HFF-Myc (cell line): ENCODE data around the gene CELF2.

Source experiments
- DNase-seq: peaks from one replicate; pipeline ENCODE4 v3.0.0-alpha.2; 2011; ENCODE audit warnings: low read depth; ENCODE audit errors: extremely low read depth
- H3K4me3 ChIP-seq: replicated peaks from 2 replicates; pipeline ENCODE4 v1.5.1; 2011; ENCODE audit warnings: low read depth, mild to moderate bottlenecking, control low read depth, low read length
- TF ChIP-seq, protein P1 (sequence below): IDR thresholded peaks from 2 replicates; pipeline ENCODE4 v1.5.1; 2012; ENCODE audit warnings: mild to moderate bottlenecking, low read depth, low read length, control low read depth; ENCODE audit errors: missing control alignments

CELF2 gene

DNA sequence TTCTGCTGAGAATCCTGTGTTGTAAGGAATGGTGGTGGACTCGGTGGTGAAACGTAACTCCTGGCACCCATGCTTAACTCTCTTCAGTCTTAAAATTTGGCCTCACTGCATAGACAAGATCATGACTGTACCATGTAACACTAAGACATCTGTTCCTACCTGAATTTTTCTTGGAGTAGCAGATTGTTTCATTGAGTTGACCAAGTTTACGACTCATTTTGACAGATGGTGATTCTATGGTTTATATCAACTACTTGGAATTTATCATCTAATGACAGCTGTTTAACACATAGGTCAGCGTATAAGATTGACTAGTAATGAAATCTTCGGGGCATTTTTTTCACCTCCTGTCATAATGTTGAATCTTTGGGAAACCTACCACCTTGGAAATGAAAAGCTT is 184.2 kb downstream of the CELF2 start:
- no peak for DNase-seq
- TF ChIP-seq, protein P1, sequence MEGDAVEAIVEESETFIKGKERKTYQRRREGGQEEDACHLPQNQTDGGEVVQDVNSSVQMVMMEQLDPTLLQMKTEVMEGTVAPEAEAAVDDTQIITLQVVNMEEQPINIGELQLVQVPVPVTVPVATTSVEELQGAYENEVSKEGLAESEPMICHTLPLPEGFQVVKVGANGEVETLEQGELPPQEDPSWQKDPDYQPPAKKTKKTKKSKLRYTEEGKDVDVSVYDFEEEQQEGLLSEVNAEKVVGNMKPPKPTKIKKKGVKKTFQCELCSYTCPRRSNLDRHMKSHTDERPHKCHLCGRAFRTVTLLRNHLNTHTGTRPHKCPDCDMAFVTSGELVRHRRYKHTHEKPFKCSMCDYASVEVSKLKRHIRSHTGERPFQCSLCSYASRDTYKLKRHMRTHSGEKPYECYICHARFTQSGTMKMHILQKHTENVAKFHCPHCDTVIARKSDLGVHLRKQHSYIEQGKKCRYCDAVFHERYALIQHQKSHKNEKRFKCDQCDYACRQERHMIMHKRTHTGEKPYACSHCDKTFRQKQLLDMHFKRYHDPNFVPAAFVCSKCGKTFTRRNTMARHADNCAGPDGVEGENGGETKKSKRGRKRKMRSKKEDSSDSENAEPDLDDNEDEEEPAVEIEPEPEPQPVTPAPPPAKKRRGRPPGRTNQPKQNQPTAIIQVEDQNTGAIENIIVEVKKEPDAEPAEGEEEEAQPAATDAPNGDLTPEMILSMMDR, result no peak
- no peak overlapping the region for H3K4me3 ChIP-seq

- no peak overlapping the region for H3K4me3 ChIP-seq
- TF ChIP-seq, protein P1, result no peak
- DNase-seq, result no peak
Observed at GRCh38 chr10:11204351-11204942, 186.8 kb downstream of the CELF2 start.

- H3K4me3 ChIP-seq, result no peak overlapping the region
- TF ChIP-seq, protein P1, result no peak
- no peak for DNase-seq
Observed at GRCh38 chr10:11205030-11205772, 187.5 kb downstream of the CELF2 start.

DNA sequence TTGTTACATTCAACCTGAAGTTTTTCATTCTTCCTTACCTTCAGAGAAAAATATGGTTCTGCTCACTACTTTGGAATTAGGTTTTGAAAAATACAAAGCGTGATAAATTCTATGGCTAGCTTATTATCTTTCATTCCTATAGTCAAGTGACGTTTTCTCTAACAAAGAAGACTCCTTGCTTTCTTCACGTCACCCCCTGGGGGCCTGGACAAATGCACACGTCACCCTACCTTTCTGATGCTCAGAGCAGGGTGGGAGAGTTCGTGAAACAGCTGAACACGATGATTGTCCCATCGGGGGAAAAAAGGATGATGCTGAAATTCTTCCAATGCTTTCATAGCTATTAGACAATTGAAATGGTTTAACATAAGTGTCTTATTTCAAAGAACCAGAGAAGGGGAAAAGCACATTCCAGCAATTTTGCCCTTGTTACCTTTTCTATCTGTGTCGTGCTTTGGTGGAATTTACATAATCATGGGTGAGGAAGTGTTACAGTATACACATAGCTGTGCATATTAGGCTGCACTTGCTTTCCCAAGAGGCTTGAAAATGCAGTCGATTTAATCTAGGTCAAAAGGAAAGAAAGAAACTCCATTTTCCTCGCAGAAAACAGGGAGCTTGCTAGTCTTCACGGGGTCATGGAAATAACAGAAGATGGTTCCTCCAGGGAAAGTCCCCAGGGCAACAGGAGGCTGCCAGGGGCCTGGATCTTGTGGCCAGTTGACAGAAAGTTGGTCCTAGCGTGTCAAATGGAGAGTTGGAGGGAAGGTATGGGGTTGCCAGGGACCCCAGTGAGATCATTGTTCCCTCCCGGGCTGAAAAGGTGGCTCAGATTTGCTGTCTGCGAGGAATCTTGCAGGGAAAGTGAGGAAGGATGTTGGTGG is 189.2 kb downstream of the CELF2 start:
- H3K4me3 ChIP-seq, result no peak overlapping the region
- TF ChIP-seq, protein P1, result no peak
- no peak for DNase-seq

GRCh38 chr10:11207560-11207844 is 189.8 kb downstream of the CELF2 start:
- no peak for DNase-seq
- TF ChIP-seq, protein P1, result no peak
- no peak overlapping the region for H3K4me3 ChIP-seq

DNA sequence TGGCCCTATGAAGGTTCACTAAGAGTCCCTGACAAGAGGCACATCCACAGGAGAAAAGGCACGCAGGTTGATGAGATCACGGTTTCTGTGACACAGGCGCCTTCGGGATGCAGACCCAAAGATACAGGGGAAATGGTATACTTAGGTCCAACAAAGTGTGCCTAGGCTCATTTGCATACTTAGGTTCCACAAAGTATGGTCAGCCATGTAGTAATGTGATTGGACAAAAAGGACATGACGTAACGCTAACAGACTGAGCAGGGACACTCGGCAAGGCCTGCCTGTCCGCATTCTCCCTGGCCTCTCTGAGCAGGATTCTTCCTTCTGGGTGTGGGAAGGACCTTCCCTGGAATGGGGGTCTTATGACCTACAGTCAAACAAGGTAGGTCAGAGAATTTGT is 190.6 kb downstream of the CELF2 start:
- no peak for DNase-seq
- no peak overlapping the region for H3K4me3 ChIP-seq
- TF ChIP-seq, protein P1, result no peak
